Sigmoid colon (tissue), 4 donors: Measurements from ENCODE around the gene C5.

Source experiments
- EP300 ChIP-seq, 4 donors: sonication (generic); formaldehyde crosslinking; IDR thresholded peaks; one replicate each; pipeline ENCODE4 v1.6.1; 2017; ENCODE audit warnings: antibody characterized with exemption in 4 of 4
- POLR2A ChIP-seq, 2 donors: fragments of 450-650 bp; IDR thresholded peaks; one replicate each; pipeline ENCODE4 v1.6.1; 2016; ENCODE audit warnings: antibody characterized with exemption in 2 of 2, mild to moderate bottlenecking in 2 of 2, moderate library complexity in 2 of 2
- POLR2AphosphoS5 ChIP-seq, 4 donors: sonication (generic); formaldehyde crosslinking; IDR thresholded peaks; one replicate each; pipeline ENCODE4 v1.6.1; 2017; ENCODE audit warnings: antibody characterized with exemption in 4 of 4
- TF ChIP-seq, protein P1 (sequence below), 4 experiments: fragments of 450-650 bp in 3 of 4; fragments of 200-600 bp in 1 of 4; IDR thresholded peaks; one replicate each; pipeline ENCODE4 v1.5.1; 2016 to 2019; ENCODE audit warnings: antibody characterized with exemption in 4 of 4, mild to moderate bottlenecking in 3 of 4, moderate library complexity in 2 of 4

DNA sequence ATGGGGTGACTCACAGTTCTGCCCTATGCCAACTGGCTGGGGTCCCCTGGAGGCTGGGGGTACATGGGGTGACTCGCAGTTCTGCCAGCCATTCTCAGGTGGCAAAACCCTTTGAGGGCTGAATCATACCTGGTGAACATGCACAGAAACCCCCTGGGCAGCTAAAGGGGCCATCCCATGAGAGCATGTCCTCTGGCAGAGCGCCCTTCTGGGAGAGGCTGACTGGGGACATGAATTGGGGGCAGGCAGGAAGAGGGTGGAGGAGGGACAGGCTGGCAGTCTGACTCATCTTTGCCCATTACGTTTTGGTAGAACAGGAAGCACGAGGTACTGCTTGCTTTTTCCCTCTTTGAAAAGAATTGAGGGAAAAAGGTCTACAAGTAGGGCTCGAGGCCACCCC lies 140.2 kb downstream of the C5 start:
- TF ChIP-seq, protein P1, sequence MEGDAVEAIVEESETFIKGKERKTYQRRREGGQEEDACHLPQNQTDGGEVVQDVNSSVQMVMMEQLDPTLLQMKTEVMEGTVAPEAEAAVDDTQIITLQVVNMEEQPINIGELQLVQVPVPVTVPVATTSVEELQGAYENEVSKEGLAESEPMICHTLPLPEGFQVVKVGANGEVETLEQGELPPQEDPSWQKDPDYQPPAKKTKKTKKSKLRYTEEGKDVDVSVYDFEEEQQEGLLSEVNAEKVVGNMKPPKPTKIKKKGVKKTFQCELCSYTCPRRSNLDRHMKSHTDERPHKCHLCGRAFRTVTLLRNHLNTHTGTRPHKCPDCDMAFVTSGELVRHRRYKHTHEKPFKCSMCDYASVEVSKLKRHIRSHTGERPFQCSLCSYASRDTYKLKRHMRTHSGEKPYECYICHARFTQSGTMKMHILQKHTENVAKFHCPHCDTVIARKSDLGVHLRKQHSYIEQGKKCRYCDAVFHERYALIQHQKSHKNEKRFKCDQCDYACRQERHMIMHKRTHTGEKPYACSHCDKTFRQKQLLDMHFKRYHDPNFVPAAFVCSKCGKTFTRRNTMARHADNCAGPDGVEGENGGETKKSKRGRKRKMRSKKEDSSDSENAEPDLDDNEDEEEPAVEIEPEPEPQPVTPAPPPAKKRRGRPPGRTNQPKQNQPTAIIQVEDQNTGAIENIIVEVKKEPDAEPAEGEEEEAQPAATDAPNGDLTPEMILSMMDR (IDR thresholded peaks at IDR 0.05), result no peak
- TF ChIP-seq EP300 (IDR thresholded peaks at IDR 0.05), result no peak
- TF ChIP-seq POLR2AphosphoS5 (IDR thresholded peaks at IDR 0.05), result no peak
- TF ChIP-seq POLR2A (IDR thresholded peaks at IDR 0.05), result no peak
